T-helper 2 cell treated with Interferon-gamma antibody and Interleukin-4, amounts not matched to agents 5 μg/mL and 100 μg/mL, for 36 hours (primary cell): ENCODE data around the gene ADNP.

Source experiments
- DNase-seq: peaks from one replicate; pipeline ENCODE4 v3.0.0; 2021; ENCODE audit warnings: low spot score
- H3K27ac Mint-ChIP-seq: one replicate; pipeline ENCODE4 v1.8.0; 2021; ENCODE audit warnings: mild to moderate bottlenecking, mixed read lengths
- H3K27me3 Mint-ChIP-seq: one replicate; pipeline ENCODE4 v1.8.0; 2021; ENCODE audit warnings: low read depth, mixed read lengths
- H3K36me3 Mint-ChIP-seq: one replicate; pipeline ENCODE4 v1.8.0; 2021; ENCODE audit warnings: low read depth, mixed read lengths
- H3K4me1 Mint-ChIP-seq: one replicate; pipeline ENCODE4 v1.8.0; 2021; ENCODE audit warnings: low read depth, mixed read lengths
- H3K4me3 Mint-ChIP-seq: one replicate; pipeline ENCODE4 v1.8.0; 2022; ENCODE audit warnings: mild to moderate bottlenecking, moderate library complexity, mixed read lengths
- H3K9me3 Mint-ChIP-seq: one replicate; pipeline ENCODE4 v1.8.0; 2021; ENCODE audit warnings: mixed read lengths

ADNP gene

DNA sequence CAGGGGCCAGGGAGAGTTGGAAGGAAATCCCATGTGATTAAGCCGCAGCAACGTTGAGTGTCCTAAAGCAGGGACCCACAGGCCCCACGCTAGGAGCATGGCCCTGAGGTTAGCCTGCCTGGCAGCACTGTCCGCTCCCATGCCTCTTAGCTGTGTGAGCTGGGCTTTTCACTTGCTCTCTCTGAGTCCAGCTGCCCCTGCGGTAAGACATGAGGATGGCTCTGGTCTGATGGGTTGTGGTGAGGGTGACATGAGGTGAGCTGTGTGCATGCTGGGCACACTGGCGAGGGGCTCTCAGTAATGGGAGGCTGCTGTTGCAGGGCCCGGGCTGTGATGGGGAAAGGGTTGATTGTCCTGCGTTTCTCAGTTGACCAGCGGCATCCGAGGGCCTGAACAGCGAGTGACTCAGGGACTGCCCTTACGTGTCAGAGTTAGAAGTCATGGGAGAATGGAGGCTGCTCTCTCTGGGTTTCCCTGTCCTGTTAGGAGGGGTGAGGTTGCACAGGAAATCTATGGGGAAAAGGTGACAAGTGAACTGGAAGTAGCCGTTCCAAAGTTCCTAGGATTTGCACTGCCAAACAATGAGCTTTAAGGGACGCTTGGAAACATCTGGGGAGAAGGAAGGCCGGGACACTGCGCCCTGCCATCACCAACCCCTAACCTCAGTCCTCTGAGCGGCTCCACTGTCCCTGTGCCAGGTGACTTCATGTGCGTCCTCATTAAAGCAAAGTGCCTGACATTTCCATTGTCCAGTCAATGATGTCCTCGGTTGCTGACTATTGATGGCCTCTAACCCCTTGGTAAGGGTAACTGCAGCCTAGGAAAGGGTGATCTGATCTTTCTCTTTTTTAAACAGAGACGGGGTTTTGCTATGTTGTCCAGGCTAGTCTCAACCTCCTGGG lies 51.3 kb downstream of the ADNP start:
- Mint-ChIP-seq H3K4me3 (no peak overlapping the region), H3K27me3 (no peaks in the 10 kb centered on the region), H3K4me1 (no peaks in the 10 kb centered on the region), H3K27ac (no peak overlapping the region), H3K36me3 (no peaks in the 10 kb centered on the region), H3K9me3 (no peaks in the 10 kb centered on the region)
- DNase-seq: no peak

GRCh38 chr20:50877232-50877743 lies 53.9 kb downstream of the ADNP start:
- DNase-seq: no peak
- H3K4me3 Mint-ChIP-seq: no peak overlapping the region
- H3K36me3 Mint-ChIP-seq: no peaks in the 10 kb centered on the region
- H3K27me3 Mint-ChIP-seq: no peaks in the 10 kb centered on the region
- H3K9me3 Mint-ChIP-seq: no peaks in the 10 kb centered on the region
- H3K4me1 Mint-ChIP-seq: no peaks in the 10 kb centered on the region
- no peak overlapping the region for H3K27ac Mint-ChIP-seq

DNA sequence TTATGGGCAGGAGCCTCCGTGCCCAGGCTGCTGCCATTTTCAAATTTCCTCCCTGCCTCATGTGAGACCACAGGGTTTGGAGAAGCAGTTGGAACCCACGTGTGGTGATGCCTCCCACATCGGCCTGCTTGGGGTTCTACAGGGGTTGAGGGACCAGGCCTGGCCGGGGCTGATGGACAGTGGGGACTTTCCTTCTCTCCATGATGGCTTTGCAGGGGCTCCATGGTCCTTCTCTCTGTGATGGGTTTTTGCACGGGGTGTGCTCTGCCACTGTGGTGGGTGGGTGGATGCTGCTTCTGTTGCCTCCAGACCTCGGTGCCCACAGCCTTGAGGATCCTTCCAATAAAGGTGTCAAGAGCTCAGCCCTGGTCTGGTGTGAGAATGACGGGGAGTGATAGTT lies 54.4 kb downstream of the ADNP start:
- Mint-ChIP-seq H3K27ac (no peak overlapping the region), H3K36me3 (no peaks in the 10 kb centered on the region), H3K4me3 (no peak overlapping the region), H3K27me3 (no peaks in the 10 kb centered on the region), H3K9me3 (no peaks in the 10 kb centered on the region), H3K4me1 (no peaks in the 10 kb centered on the region)
- DNase-seq: no peak

- H3K4me3 Mint-ChIP-seq: no peak overlapping the region
- no peaks in the 10 kb centered on the region for H3K36me3 Mint-ChIP-seq
- no peaks in the 10 kb centered on the region for H3K27me3 Mint-ChIP-seq
- DNase-seq: no peak
- no peaks in the 10 kb centered on the region for H3K9me3 Mint-ChIP-seq
- H3K4me1 Mint-ChIP-seq: no peaks in the 10 kb centered on the region
- no peak overlapping the region for H3K27ac Mint-ChIP-seq
These were observed 55.1 kb downstream of the ADNP start for GRCh38 chr20:50876063-50876685.

DNA sequence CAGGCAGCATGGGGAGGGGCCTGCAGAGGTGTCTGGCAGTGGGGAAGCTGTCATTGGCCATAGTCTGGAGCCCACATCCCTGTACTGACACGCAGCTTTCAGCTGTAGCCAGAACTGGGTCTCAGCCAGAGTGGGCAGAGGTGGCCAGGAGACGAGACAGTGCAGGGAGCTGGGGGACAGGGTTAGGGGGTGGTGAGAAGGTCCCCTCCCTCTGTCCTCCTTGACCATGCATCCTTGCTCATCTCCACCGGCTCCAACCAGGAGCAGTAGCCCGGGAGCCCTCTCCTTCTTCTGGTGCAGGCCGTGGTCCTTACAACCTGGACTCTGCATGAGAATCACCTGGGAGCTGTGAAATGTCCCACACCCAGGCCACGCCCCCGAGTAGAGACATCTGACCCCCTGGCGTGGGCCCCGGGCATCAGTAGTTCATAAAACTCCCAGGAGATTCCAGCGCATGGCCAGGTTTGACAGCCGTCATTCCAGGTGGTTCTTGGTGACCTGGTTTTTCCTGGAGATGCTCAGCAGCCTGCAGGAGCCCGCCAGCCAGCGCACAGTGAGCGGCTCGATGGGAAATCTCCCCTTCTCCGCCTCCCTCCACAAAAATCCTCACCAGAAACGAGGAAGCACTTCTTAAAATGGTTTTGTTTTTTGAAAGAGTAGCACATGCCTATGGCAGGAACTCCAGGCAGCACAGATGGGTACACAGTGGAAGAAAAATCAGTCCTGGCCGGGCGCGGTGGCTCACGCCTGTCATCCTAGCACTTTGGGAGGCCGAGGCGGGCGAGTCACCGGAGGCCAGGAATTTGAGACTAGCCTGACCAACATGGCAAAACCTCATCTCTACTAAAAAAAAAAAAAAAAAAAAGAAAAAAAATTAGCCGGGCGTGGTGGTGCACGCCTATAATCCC lies 56.2 kb downstream of the ADNP start:
- H3K4me1 Mint-ChIP-seq: no peaks in the 10 kb centered on the region
- H3K9me3 Mint-ChIP-seq: no peaks in the 10 kb centered on the region
- no peak for DNase-seq
- no peak overlapping the region for H3K4me3 Mint-ChIP-seq
- H3K27ac Mint-ChIP-seq: no peak overlapping the region
- no peaks in the 10 kb centered on the region for H3K27me3 Mint-ChIP-seq
- no peaks in the 10 kb centered on the region for H3K36me3 Mint-ChIP-seq

GRCh38 chr20:50874111-50874757 lies 57.0 kb downstream of the ADNP start:
- Mint-ChIP-seq H3K27me3 (no peaks in the 10 kb centered on the region), H3K4me3 (no peak overlapping the region), H3K9me3 (no peaks in the 10 kb centered on the region), H3K36me3 (no peaks in the 10 kb centered on the region), H3K27ac (no peak overlapping the region), H3K4me1 (no peaks in the 10 kb centered on the region)
- DNase-seq: no peak

GRCh38 chr20:50873585-50873984 lies 57.7 kb downstream of the ADNP start:
- no peak overlapping the region for H3K27ac Mint-ChIP-seq
- no peaks in the 10 kb centered on the region for H3K9me3 Mint-ChIP-seq
- no peak for DNase-seq
- H3K4me1 Mint-ChIP-seq: no peaks in the 10 kb centered on the region
- H3K36me3 Mint-ChIP-seq: no peaks in the 10 kb centered on the region
- no peaks in the 10 kb centered on the region for H3K27me3 Mint-ChIP-seq
- no peak overlapping the region for H3K4me3 Mint-ChIP-seq

DNA sequence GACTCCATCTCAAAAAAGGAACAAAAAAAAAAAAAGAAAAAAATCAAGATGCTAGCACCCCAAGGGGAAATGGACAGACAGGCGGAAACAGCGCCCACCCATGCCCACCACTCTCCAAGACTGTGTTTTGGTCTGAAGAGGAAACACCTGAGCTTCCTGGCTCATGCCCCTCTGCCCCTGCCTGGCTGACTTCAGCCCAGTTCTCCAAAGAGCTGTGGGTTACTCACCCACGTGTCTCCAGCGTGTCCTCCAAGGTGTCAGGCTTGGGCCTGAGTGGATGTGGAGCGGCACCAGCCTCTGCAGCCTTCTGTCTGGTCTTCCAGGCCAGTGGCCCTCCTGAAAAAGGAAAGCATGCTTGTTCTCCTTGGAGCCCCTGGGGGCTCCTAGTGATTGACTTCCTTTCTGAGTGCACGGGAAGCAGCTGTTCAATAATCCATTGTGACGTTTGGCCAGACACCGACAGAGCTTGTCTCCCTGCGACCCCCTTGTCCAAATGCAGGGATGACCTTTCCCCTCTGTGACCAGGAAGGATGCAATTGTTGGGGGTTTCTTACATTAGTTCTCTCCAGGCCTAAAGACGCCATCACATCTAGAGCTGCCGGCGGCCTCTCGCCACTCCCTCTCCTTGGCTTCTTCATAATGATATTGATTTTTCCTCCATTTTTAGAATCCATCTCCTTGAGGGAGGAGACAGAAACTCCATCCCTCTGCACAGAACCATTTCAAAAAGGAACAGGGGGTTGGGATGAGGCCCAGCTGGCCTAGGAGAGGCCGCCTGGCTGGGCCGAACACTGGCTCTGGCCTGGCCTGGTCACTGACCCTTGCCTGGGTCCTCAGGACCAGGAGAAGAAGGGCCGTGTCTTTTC lies 58.4 kb downstream of the ADNP start:
- H3K27ac Mint-ChIP-seq: no peak overlapping the region
- no peaks in the 10 kb centered on the region for H3K27me3 Mint-ChIP-seq
- H3K4me1 Mint-ChIP-seq: no peaks in the 10 kb centered on the region
- H3K36me3 Mint-ChIP-seq: no peaks in the 10 kb centered on the region
- H3K9me3 Mint-ChIP-seq: no peaks in the 10 kb centered on the region
- H3K4me3 Mint-ChIP-seq: no peak overlapping the region
- DNase-seq: no peak

GRCh38 chr20:50870561-50871161 lies 60.6 kb downstream of the ADNP start:
- Mint-ChIP-seq H3K4me3 (no peak overlapping the region), H3K4me1 (no peaks in the 10 kb centered on the region), H3K9me3 (no peaks in the 10 kb centered on the region), H3K36me3 (no peaks in the 10 kb centered on the region), H3K27ac (no peak overlapping the region), H3K27me3 (no peaks in the 10 kb centered on the region)
- DNase-seq: no peak

- Mint-ChIP-seq H3K27ac (no peak overlapping the region), H3K4me1 (no peaks in the 10 kb centered on the region), H3K9me3 (no peaks in the 10 kb centered on the region), H3K36me3 (no peaks in the 10 kb centered on the region), H3K27me3 (no peaks in the 10 kb centered on the region), H3K4me3 (no peak overlapping the region)
- no peak for DNase-seq
These were observed 62.4 kb downstream of the ADNP start for GRCh38 chr20:50868509-50869495.

DNA sequence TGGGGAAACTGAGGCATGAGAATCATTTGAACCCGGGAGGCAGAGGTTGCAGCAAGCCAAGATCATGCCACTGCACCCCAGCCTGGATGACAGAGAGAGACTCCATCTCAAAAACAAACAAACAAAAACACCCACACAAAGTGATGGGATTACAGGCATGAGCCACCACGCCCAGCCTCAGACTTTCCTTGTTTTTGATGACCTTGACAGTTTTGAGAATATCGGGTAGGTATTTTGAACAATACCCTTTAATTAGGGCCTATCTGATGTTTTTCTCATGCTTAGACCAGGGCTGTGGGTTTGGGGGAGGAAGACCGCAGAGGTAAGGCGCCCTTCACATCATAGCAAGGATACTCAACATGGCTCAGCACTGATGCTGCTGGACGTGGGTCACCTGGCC lies 63.4 kb downstream of the ADNP start:
- Mint-ChIP-seq H3K27ac (no peak overlapping the region), H3K9me3 (no peaks in the 10 kb centered on the region), H3K27me3 (no peaks in the 10 kb centered on the region), H3K36me3 (no peaks in the 10 kb centered on the region), H3K4me1 (no peaks in the 10 kb centered on the region), H3K4me3 (no peak overlapping the region)
- DNase-seq: no peak

DNA sequence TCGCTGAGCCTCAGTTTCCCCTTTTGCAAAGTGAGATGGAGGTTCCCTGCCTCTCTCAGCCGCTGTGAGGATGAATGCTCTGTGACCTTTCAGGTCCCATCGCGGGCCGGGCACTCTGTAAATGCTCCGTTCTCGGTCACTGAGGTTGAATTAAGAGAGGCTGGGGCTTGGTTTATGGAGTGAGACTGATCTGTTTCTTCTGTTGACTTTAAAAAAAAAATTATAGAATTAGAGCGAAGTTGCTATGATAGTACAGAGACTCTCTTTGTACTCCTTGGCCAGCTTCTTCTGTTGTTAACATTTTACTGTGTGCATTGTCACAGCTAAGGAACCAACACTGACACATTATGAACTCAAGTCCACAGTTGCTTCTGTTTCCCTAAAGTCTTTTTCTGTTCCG lies 64.4 kb downstream of the ADNP start:
- Mint-ChIP-seq H3K4me3 (no peak overlapping the region), H3K27ac (no peak overlapping the region), H3K27me3 (no peaks in the 10 kb centered on the region), H3K4me1 (no peaks in the 10 kb centered on the region), H3K9me3 (no peaks in the 10 kb centered on the region), H3K36me3 (no peaks in the 10 kb centered on the region)
- DNase-seq: no peak
